Measurements from ENCODE around the gene THAP7. TPM values are rescaled to one million over a fixed set of nuclear protein-coding genes. Genes with fewer than 3 reads are reported as not detected.

THAP7 gene
- total RNA-seq, 1 donor from 2014 or later = 31.5 TPM

- H3K27ac Mint-ChIP-seq = no peak overlapping the region
- H3K4me1 Mint-ChIP-seq = peaks cover 4% of the 10 kb centered on the region
- intact Hi-C loops (cut with micrococcal nuclease) = no loop called here
- no peak for DNase-seq
- peaks cover 40% of the 10 kb centered on the region for H3K27me3 Mint-ChIP-seq
- H3K4me3 Mint-ChIP-seq = no peak overlapping the region
- H3K36me3 Mint-ChIP-seq (ENCODE audit: low read depth) = no peaks in the 10 kb centered on the region
- no peaks in the 10 kb centered on the region for H3K9me3 Mint-ChIP-seq
Measured at GRCh38 chr22:21038405-21038804, 36.5 kb upstream of the THAP7 start.

GRCh38 chr22:21034989-21035388, 33.1 kb upstream of the THAP7 start:
- Mint-ChIP-seq H3K4me1 (peaks cover 3% of the 10 kb centered on the region), H3K4me3 (no peak overlapping the region), H3K27ac (no peak overlapping the region), H3K27me3 (peaks cover 51% of the 10 kb centered on the region), H3K36me3 (ENCODE audit: low read depth) (no peaks in the 10 kb centered on the region), H3K9me3 (no peaks in the 10 kb centered on the region)
- DNase-seq = no peak
- intact Hi-C loops (cut with micrococcal nuclease) = no loop called here

GRCh38 chr22:21033895-21034294, 32.0 kb upstream of the THAP7 start:
- no peak for DNase-seq
- intact Hi-C loops (cut with micrococcal nuclease) = no loop called here
- H3K27ac Mint-ChIP-seq = peak overlapping the region; percentile 21
- no peaks in the 10 kb centered on the region for H3K36me3 Mint-ChIP-seq (ENCODE audit: low read depth)
- peaks cover 3% of the 10 kb centered on the region for H3K4me1 Mint-ChIP-seq
- no peaks in the 10 kb centered on the region for H3K9me3 Mint-ChIP-seq
- peaks cover 48% of the 10 kb centered on the region for H3K27me3 Mint-ChIP-seq
- no peak overlapping the region for H3K4me3 Mint-ChIP-seq

GRCh38 chr22:21032868-21033688, 31.2 kb upstream of the THAP7 start:
- H3K9me3 Mint-ChIP-seq = no peaks in the 10 kb centered on the region
- no peak overlapping the region for H3K4me3 Mint-ChIP-seq
- peaks cover 44% of the 10 kb centered on the region for H3K27me3 Mint-ChIP-seq
- H3K4me1 Mint-ChIP-seq = peaks cover 3% of the 10 kb centered on the region
- intact Hi-C loops (cut with micrococcal nuclease) = no loop called here
- DNase-seq = no peak
- no peak overlapping the region for H3K27ac Mint-ChIP-seq
- H3K36me3 Mint-ChIP-seq (ENCODE audit: low read depth) = no peaks in the 10 kb centered on the region

- intact Hi-C loops (cut with micrococcal nuclease) = no loop called here
- H3K27ac Mint-ChIP-seq = no peak within 1 kb of the TSS
- H3K4me3 Mint-ChIP-seq = no peak within 1 kb of the TSS
Measured at GRCh38 chr22:21032037-21032867, 30.3 kb upstream of the THAP7 start, which contains the start of gene SLC7A4. Gene SLC7A4 (minus strand): TSS chr22:21032561. CDS start chr22:21031812, 749 bp downstream.

GRCh38 chr22:21031545-21032036, 29.7 kb upstream of the THAP7 start:
- intact Hi-C loops (cut with micrococcal nuclease) = no loop called here
- H3K27me3 Mint-ChIP-seq = peaks cover 40% of the 10 kb centered on the region
- no peak for DNase-seq
- no peaks in the 10 kb centered on the region for H3K9me3 Mint-ChIP-seq
- no peak overlapping the region for H3K4me3 Mint-ChIP-seq
- H3K36me3 Mint-ChIP-seq (ENCODE audit: low read depth) = no peaks in the 10 kb centered on the region
- H3K4me1 Mint-ChIP-seq = peaks cover 3% of the 10 kb centered on the region
- no peak overlapping the region for H3K27ac Mint-ChIP-seq

More at GRCh38 chr22:21032037-21032867, 30.3 kb upstream of the THAP7 start, which contains the start of gene SLC7A4:
- H3K27me3 Mint-ChIP-seq = peaks cover 41% of the 10 kb centered on the region
- peaks cover 3% of the 10 kb centered on the region for H3K4me1 Mint-ChIP-seq
- H3K9me3 Mint-ChIP-seq = no peaks in the 10 kb centered on the region
- no peak for DNase-seq
- no peaks in the 10 kb centered on the region for H3K36me3 Mint-ChIP-seq (ENCODE audit: low read depth)

GRCh38 chr22:21030621-21031544, 29.0 kb upstream of the THAP7 start:
- DNase-seq = no peak
- intact Hi-C loops (cut with micrococcal nuclease) = no loop called here
- no peaks in the 10 kb centered on the region for H3K36me3 Mint-ChIP-seq (ENCODE audit: low read depth)
- H3K27me3 Mint-ChIP-seq = peaks cover 34% of the 10 kb centered on the region
- peaks cover 3% of the 10 kb centered on the region for H3K4me1 Mint-ChIP-seq
- no peaks in the 10 kb centered on the region for H3K9me3 Mint-ChIP-seq
- no peak overlapping the region for H3K4me3 Mint-ChIP-seq
- H3K27ac Mint-ChIP-seq = no peak overlapping the region

GRCh38 chr22:21030032-21030431, 28.1 kb upstream of the THAP7 start:
- Mint-ChIP-seq H3K4me3 (no peak overlapping the region), H3K4me1 (peaks cover 10% of the 10 kb centered on the region), H3K9me3 (no peaks in the 10 kb centered on the region), H3K27ac (no peak overlapping the region), H3K36me3 (ENCODE audit: low read depth) (no peaks in the 10 kb centered on the region), H3K27me3 (peaks cover 27% of the 10 kb centered on the region)
- no peak for DNase-seq
- intact Hi-C loops (cut with micrococcal nuclease) = no loop called here

GRCh38 chr22:21029486-21030025, 27.6 kb upstream of the THAP7 start:
- H3K36me3 Mint-ChIP-seq (ENCODE audit: low read depth) = no peaks in the 10 kb centered on the region
- H3K27ac Mint-ChIP-seq = no peak overlapping the region
- H3K4me1 Mint-ChIP-seq = peaks cover 11% of the 10 kb centered on the region
- peaks cover 25% of the 10 kb centered on the region for H3K27me3 Mint-ChIP-seq
- no peak overlapping the region for H3K4me3 Mint-ChIP-seq
- no peaks in the 10 kb centered on the region for H3K9me3 Mint-ChIP-seq
- intact Hi-C loops (cut with micrococcal nuclease) = no loop called here
- DNase-seq = no peak

- H3K4me1 Mint-ChIP-seq = peaks cover 8% of the 10 kb centered on the region
Measured at GRCh38 chr22:21028277-21029251, 26.6 kb upstream of the THAP7 start.

GRCh38 chr22:21026783-21027692, 25.1 kb upstream of the THAP7 start:
- intact Hi-C loops (cut with micrococcal nuclease) = no loop called here
- DNase-seq = no peak
- Mint-ChIP-seq H3K9me3 (no peaks in the 10 kb centered on the region), H3K4me3 (no peak overlapping the region), H3K4me1 (peaks cover 8% of the 10 kb centered on the region), H3K27ac (no peak overlapping the region), H3K36me3 (ENCODE audit: low read depth) (no peaks in the 10 kb centered on the region), H3K27me3 (peaks cover 11% of the 10 kb centered on the region)

More at GRCh38 chr22:21028277-21029251, 26.6 kb upstream of the THAP7 start:
- no peaks in the 10 kb centered on the region for H3K36me3 Mint-ChIP-seq (ENCODE audit: low read depth)
- no peaks in the 10 kb centered on the region for H3K9me3 Mint-ChIP-seq
- peaks cover 19% of the 10 kb centered on the region for H3K27me3 Mint-ChIP-seq
- H3K4me3 Mint-ChIP-seq = no peak overlapping the region
- intact Hi-C loops (cut with micrococcal nuclease) = no loop called here
- no peak for DNase-seq
- no peak overlapping the region for H3K27ac Mint-ChIP-seq
